HG02970 (cell line): Measurements from ENCODE around the gene KIF16B.

Experiments
- ATAC-seq: cut with Tn5 transposase; IDR thresholded peaks from one replicate; pipeline ENCODE4 v1.9.1; 2021; ENCODE audit warnings: mild to moderate bottlenecking, moderate library complexity, moderate number of reproducible peaks; ENCODE audit not compliant: unreplicated experiment, low FRiP score

KIF16B gene

GRCh38 chr20:16555754-16556153 is 17.5 kb downstream of the KIF16B start:
- no peak for ATAC-seq

DNA sequence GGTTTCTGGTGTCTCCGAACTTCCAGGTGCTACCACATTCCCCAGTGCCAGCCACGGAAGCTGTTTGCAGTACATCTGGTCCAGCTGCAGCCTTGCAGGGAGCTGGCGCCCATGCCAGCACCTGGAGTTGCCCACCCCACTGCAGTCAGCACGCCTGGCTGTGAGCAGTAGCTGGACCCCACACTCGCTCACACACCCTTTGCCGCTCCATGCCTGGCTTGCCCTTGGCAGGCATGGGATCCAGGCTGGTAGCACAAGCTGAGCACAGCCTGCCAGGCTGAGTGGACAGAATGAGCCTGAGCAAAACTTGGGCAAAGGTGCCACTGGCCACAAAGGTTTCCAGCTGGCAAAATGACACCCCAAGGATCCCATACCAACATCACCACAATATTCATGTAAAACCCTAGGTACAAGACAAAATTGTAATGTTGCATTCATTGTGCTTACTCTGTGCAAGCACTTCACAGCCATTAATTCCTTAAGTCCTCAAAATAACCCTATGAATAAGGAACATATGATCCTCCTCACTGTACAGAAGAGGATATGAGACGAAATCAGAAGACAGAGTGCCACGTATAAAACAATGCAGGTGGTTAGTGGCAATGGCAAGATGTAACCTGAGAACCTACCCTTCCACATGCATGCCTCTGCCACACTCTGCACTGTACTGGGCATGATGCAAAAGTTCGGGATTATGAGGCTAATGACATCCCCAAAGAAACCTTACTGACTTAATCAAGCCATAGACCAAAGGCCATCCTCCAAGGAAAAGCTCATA is 18.3 kb downstream of the KIF16B start:
- no peak for ATAC-seq

GRCh38 chr20:16553684-16554083 is 19.6 kb downstream of the KIF16B start:
- no peak for ATAC-seq

- no peak for ATAC-seq
Measured at GRCh38 chr20:16553101-16553500, 20.1 kb downstream of the KIF16B start.

DNA sequence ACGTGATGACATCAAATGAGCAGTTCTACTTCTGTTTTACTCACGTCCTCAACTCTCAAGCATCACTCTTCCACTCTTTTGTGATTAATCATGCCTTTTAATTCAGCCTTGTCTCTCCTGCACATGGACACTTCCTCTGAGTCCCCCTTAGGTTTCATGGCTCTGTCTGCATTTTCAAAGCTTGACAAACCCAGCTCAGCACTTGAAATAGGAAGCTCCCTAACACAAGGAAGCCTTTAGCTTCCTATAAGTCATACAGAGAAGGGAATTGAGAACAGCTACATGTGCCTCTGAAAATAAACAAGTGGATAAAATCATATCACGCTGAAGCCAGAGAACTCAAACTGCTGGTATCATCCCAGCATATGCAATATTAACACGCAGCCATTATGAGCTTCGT is 21.2 kb downstream of the KIF16B start:
- no peak for ATAC-seq

GRCh38 chr20:16551607-16552006 is 21.6 kb downstream of the KIF16B start:
- no peak for ATAC-seq

GRCh38 chr20:16548068-16548672 is 25.1 kb downstream of the KIF16B start:
- ATAC-seq, result no peak

GRCh38 chr20:16544949-16545348 is 28.3 kb downstream of the KIF16B start:
- ATAC-seq, result no peak

DNA sequence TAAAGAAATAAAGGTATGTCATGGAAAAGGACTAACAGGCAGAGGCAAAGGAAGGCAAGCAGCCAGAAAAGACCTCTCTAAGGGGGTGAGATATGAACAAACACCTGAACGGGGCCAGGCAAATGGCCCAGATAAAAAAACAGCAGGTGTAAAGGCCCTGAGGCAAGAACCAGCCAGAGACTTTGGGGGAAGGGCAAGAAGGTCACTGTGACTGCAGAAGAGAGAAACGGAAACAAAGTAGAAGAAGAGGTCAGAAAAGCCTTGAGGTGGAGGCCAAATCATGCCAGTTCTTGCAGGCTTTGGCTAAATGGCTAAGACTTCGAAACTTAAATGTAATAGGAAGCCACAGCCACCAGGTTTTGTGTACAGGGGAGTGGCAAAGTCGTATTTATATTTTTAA is 30.8 kb downstream of the KIF16B start:
- ATAC-seq, result no peak

GRCh38 chr20:16541878-16542277 is 31.4 kb downstream of the KIF16B start:
- no peak for ATAC-seq

DNA sequence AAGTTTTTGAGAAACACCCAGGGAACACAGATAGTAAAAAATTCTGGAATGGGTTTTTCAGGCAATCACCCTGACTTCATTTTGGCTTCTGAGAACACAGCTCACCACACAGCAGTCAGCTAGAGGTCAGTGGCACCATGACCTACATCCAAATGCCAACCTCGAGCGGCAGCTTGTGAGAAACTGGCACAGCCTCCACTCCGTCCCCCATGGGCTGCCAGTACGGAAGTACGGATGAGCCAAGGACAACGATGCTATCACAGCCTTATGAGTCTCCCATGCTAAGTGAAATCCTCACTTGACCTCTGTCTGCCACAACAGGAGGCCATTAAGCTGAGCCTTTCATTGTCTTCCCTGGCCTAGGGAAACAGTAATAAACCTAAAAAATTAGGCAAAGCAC is 32.0 kb downstream of the KIF16B start:
- no peak for ATAC-seq

DNA sequence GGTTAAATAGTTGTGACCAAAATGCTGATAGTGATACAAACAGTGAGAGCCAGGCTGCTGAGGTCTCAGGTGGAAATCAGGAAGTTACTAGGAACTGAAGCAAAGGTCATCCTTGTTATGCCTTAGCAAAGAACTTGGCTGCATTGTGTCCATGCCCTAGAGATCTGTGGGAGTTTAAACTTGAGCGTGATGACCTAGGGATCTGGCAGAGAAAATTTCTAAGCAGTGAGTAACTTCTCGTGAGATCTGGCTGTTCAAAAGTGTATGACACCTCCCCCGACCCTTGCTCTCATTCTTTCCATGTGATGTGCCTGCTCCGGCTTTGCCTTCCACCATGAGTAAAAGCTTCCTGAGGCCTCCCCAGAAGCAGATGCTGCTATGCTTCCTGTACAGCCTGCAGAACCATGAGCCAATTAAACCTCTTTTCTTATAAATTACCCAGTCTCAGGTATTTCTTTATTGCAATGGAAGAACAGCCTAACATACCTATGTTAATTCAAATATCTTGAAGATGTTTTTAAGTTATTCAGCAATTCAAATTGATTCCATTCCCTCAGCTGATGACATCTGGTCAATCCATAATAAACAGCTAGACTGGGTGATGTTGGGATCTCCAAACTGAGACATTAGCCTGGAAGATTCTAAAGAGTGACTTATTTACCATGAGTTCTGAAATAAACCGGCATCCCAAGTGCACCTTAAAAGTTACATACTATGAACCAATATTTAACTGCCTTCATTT is 33.8 kb downstream of the KIF16B start:
- ATAC-seq, result no peak

- no peak for ATAC-seq
Measured at GRCh38 chr20:16538779-16539178, 34.5 kb downstream of the KIF16B start.

DNA sequence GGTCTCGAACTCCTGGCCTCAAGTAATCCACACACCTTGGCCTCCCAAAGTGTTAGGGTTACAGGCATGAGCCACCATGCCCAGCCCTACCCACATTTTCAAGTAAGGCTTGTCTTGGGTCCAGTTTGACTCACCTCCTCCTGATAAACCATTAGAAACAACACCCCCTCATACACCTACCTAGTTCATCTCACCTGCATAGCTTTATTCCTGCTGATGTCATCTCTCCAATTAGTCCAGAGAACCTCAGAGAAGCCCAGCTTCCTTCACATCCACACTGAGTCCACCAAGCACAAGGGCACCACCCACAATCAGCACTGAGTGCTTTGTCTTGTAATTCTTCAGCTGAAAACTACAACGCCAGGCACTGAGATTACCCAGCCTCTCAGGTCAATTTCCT is 35.3 kb downstream of the KIF16B start:
- ATAC-seq, result no peak

GRCh38 chr20:16537025-16537665 is 36.1 kb downstream of the KIF16B start:
- ATAC-seq, result no peak

GRCh38 chr20:16535277-16535676 is 38.0 kb downstream of the KIF16B start:
- no peak for ATAC-seq

GRCh38 chr20:16533502-16533901 is 39.7 kb downstream of the KIF16B start:
- no peak for ATAC-seq

GRCh38 chr20:16531485-16531884 is 41.8 kb downstream of the KIF16B start:
- no peak for ATAC-seq

GRCh38 chr20:16530201-16530681 is 43.0 kb downstream of the KIF16B start:
- no peak for ATAC-seq

DNA sequence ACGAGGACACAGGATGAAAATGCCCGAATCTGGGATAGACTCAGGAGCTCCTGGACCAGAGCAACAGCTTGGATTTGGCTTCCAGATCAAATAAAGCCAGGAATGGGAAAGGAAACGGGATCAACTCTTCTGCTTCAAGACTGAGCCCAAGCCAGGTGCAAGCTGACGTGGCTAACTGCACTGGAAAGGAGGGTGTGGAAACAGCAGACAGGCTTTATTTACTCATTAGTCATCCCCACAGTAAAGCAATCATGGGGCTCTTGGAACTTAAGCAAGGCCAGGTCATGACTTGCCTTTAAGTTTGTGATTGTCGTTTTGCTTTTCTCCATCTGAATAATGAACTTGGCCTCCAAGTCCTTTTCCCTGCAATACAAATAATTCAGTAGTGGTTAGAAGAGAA is 45.2 kb downstream of the KIF16B start:
- ATAC-seq, result no peak

- ATAC-seq, result no peak
Measured at GRCh38 chr20:16527438-16527837, 45.8 kb downstream of the KIF16B start.
